Measurements from ENCODE around the gene GZMM.

GRCh38 chr19:512547-513365, 31.1 kb upstream of the GZMM start:
- TF ChIP-seq, protein P1, sequence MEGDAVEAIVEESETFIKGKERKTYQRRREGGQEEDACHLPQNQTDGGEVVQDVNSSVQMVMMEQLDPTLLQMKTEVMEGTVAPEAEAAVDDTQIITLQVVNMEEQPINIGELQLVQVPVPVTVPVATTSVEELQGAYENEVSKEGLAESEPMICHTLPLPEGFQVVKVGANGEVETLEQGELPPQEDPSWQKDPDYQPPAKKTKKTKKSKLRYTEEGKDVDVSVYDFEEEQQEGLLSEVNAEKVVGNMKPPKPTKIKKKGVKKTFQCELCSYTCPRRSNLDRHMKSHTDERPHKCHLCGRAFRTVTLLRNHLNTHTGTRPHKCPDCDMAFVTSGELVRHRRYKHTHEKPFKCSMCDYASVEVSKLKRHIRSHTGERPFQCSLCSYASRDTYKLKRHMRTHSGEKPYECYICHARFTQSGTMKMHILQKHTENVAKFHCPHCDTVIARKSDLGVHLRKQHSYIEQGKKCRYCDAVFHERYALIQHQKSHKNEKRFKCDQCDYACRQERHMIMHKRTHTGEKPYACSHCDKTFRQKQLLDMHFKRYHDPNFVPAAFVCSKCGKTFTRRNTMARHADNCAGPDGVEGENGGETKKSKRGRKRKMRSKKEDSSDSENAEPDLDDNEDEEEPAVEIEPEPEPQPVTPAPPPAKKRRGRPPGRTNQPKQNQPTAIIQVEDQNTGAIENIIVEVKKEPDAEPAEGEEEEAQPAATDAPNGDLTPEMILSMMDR (IDR thresholded peaks at IDR 0.05): no peak
- TF ChIP-seq POLR2AphosphoS5 (IDR thresholded peaks at IDR 0.05; ENCODE audit: insufficient read depth in 1 of 2, low read depth in 1 of 2): peak in 1 of 2 donors; percentile 4
- TF ChIP-seq POLR2A (IDR thresholded peaks at IDR 0.05): no peak
